GM21723 (cell line): ENCODE measurements around the gene YPEL1.
"Not testable (repeated sequence)": the region's sequence is repeated elsewhere in the genome, so short reads cannot be mapped to it uniquely, and the experiment has no call there.

Source experiments
- ATAC-seq: cut with Tn5 transposase; IDR thresholded peaks from one replicate; pipeline ENCODE4 v1.9.1; 2021; ENCODE audit warnings: mild to moderate bottlenecking, moderate library complexity; ENCODE audit not compliant: unreplicated experiment

Gene YPEL1

GRCh38 chr22:21686193-21686608, 49.4 kb downstream of the YPEL1 start:
- ATAC-seq: no peak

GRCh38 chr22:21685164-21685513, 50.5 kb downstream of the YPEL1 start:
- no peak for ATAC-seq

DNA sequence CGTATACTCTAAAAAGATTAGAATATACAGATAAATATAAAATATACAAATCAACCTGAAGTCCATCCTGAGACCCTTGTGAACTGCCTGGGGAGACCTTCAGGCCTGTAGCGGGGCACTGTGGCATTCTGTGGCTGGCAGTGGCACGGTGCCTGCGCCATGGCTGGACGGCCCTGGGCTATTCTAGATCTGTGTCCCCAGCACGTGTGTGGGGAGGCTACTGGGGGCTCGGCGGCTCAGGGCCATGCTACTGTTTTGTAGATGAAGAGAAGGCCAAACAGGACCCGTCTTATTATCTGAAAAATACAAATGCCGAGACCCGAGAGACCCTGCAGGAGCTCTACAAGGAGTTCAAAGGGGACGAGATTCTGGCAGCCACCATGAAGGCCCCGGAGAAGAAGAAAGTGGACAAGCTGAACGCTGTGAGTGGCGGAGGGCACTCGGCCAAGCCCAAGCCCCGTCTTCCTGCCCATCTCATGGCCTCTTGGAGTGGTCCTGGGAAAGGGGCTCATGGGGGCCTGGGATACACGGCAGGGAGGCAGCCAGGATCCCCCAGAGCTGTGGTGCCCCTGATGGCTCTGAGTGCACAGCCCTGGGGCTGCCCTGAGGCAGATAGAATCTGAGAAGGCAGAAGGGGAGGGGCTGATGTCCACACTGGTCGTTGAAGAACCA, 51.0 kb downstream of the YPEL1 start:
- no peak for ATAC-seq

DNA sequence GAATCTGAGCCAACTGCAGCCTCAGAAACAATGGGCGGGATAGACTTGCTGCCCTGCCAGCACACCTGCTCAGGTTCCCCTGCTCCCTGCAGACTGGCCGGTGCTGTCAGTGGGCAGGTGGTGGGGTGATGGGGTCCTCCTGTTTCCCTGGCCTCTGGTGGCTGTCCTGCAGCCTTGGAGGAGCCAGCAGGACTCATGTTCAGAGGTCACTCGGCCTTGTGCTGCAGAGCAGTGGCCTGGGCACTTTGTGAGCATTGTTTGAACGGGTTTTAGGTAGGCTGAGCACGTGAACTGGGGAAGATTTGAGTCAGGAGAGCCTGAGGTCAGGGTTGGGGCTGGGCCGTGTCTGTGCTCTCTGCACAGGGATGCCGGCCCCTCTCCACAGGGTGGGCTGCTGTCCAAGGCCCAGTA, 52.2 kb downstream of the YPEL1 start:
- ATAC-seq: no peak

- ATAC-seq: no peak
These were observed 53.0 kb downstream of the YPEL1 start for GRCh38 chr22:21682385-21683175.

GRCh38 chr22:21681566-21682370, 53.8 kb downstream of the YPEL1 start:
- ATAC-seq: no peak

DNA sequence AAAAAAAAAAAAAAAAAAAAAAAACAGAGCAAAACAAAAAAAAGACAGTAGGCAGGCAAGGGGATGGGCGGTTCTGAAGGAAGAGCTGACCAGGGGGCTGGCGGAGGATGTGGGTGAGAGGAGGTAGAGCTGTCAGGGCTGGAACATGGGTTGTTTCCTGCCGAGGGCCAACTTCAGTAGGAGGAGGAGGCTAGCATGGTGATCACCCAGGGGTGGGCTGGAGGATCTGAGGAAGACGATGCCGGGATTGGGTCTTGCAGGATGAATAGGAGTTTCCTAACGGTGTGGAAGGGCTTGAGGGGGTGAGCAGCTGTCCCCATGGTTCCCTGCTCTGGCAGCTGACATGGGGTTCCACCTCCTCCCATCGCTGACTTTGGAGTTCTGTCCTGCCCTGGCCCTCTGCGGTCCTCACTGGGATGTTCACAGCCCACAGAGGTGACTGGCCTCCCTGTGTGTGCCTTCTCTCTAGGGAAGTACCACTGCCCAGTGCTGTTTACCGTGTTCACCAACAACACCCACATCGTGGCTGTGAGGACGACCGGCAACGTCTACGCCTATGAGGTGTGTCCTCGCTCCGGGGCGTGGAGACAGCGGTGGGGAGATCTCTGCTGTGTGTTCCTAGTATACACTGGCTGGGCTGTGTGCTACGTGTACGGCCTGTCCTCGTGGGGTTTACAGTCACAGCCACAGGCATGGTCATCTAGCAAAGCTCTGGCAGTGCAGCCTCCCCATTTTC, 54.6 kb downstream of the YPEL1 start:
- ATAC-seq: no peak

- no peak for ATAC-seq
These were observed 56.2 kb downstream of the YPEL1 start for GRCh38 chr22:21679383-21679782.

DNA sequence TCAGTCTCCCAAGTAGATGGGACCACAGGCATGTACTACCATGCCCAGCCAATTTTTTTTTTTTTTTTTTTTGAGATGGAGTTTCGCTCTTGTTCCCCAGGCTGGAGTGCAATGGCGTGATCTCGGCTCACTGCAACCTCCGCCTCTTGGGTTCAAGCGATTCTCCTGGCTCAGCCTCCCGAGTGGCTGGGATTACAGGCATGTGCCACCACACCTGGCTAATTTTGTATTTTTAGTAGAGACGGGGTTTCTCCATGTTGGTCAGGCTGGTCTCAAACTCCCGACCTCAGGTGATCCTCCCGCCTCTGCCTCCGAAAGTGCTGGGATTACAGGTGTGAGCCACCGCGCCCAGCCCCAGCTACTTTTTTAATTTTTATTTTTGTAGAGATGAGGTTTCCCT, 56.8 kb downstream of the YPEL1 start:
- not testable (repeated sequence) for ATAC-seq

- no peak for ATAC-seq
These were observed 57.8 kb downstream of the YPEL1 start for GRCh38 chr22:21677606-21678443.

- ATAC-seq: no peak
These were observed 60.9 kb downstream of the YPEL1 start for GRCh38 chr22:21674638-21675245.

GRCh38 chr22:21673534-21674321, 61.9 kb downstream of the YPEL1 start:
- ATAC-seq: no peak

DNA sequence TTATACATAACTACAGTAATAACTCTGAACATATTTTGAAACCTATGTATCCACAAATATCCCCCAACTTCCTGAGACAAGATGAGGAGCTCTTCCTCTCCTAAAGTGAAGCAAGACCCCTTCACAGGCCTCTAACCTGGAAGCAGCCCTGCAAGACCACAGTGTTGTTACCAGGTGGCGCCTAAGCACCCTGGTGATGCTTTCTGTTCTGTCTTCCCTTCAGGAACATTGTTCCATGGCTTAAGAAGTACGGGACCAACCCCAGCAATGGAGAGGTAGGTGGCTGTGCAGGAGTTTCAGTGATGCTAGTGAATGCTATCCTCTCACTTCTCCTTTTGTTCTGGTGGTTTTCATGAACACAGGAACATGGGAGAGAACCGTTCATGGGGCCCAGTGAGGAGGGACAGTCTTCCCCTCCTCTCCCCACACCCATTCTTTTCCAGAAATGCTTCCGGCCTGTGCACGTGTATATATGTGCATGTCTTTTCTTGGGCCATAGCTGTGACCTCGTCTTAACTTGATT, 63.4 kb downstream of the YPEL1 start:
- ATAC-seq: no peak

GRCh38 chr22:21669026-21669425, 66.6 kb downstream of the YPEL1 start:
- no peak for ATAC-seq

DNA sequence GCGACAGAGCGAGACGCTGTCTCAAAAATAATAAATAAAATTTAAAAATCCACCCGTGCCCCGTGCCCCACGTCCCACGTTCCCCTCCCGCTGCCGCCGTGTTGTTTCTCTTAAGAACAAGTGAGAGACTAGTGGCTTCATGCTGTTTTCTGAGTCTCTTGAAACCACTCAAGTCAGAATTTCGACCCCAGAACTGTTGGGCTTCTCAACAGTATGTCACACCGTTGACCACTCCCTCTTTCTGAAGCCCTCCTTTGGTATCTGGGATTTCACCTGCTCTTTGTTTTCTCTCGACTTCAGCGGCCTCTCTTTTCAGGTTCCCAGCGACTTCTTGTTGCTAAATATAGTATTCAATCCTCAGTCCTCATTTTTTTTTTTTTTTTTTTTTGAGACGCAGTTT, 68.8 kb downstream of the YPEL1 start:
- ATAC-seq: no peak

- no peak for ATAC-seq
These were observed 70.3 kb downstream of the YPEL1 start for GRCh38 chr22:21665047-21665851.

- ATAC-seq: no peak
These were observed 71.9 kb downstream of the YPEL1 start for GRCh38 chr22:21663738-21664137.

GRCh38 chr22:21661991-21662390, 73.6 kb downstream of the YPEL1 start:
- ATAC-seq: no peak
